HG02938 (cell line): Measurements from ENCODE around the gene YBX2.
A peak's percentile ranks its signal among the peaks of the same experiment; 100 is the strongest.

ENCODE experiments used
- ATAC-seq: cut with Tn5 transposase; IDR thresholded peaks from one replicate; pipeline ENCODE4 v1.9.1; 2021; ENCODE audit warnings: mild to moderate bottlenecking, moderate library complexity; ENCODE audit not compliant: unreplicated experiment

Gene YBX2

DNA sequence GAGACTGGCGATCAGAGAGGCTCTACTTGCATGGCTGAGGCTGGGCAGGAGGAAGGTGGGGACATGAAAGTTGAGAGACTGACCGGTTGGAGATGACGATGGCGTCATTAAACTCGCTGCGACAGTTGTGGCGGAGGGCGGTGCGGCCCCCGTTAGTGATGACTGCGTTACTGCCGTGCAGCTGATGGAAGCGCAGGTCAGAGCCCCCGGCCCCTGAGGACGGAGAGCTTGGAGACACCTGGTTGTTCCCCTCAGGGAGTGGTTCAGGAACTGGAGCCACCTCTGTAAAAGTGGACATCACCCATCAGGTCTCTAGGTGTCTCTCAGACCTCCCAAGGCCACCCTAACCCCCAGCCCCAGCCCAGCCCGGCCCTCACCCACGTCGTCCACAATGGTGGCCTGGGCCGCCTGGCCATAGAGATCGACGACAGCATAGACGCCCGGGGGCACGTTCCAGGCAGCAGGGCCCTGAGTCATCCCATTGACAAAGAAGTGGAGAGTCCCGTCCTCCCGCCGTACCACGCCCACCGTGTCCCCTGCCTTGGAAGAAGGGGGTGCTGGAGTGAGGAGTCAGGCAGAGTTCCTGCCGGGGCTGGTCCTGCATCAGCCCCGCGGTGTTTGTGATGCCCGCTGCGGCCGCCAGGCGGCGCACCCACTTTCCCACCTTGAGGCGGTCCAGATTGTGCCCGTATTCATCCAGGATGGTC, 29.4 kb upstream of the YBX2 start:
- no peak for ATAC-seq

DNA sequence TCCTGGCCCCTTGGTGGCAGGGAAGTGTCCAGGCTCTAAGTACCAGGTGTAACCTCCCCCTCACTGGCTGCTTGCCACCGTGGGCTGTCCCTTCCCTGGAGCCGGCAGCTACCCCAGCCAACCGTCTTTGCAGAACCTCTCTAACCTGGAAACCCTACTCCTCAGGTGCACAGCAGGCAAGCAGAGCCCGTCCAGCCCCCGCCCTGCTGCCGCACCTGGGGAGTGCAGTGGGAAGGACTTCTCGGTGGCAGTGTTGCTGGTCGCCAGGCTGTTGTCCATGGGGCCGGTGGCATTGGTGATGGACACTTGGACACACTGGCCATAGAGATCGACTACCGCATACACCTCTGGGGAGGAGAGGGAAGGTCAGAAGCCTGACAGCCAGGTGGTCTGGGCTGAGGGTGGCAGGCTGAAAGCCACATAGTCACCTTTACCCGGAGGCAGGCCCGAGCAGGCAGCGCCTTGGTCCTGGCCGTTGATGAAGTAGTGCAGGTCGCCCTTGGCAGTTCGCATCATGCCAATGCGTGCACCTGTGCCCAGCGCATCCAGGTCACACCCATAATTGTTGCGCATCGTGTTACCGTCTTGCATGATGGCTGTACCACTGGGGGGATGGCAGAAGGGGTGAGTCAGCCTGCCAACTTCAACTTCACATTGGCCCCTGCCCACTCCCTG, 28.2 kb upstream of the YBX2 start:
- ATAC-seq, result no peak

DNA sequence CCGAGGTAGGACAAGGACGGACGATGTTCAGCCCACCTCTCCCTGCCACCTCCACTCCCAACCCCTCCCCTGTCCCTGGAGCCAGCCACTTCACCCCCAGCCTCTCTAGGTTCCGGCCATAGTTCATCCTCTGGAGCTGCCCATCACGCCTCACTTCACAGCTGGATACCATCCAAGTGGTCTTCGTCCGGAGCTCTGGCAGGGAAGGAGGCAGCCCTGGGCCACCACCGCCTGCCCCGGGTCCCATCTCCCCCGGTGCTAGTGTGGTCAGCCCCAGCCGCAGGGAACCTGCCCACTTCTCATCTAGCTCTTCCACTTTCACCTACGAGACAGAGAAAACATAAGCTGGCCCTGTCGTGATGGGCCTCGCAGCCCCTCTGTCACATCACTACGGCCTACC, 27.0 kb upstream of the YBX2 start:
- ATAC-seq, result no peak

DNA sequence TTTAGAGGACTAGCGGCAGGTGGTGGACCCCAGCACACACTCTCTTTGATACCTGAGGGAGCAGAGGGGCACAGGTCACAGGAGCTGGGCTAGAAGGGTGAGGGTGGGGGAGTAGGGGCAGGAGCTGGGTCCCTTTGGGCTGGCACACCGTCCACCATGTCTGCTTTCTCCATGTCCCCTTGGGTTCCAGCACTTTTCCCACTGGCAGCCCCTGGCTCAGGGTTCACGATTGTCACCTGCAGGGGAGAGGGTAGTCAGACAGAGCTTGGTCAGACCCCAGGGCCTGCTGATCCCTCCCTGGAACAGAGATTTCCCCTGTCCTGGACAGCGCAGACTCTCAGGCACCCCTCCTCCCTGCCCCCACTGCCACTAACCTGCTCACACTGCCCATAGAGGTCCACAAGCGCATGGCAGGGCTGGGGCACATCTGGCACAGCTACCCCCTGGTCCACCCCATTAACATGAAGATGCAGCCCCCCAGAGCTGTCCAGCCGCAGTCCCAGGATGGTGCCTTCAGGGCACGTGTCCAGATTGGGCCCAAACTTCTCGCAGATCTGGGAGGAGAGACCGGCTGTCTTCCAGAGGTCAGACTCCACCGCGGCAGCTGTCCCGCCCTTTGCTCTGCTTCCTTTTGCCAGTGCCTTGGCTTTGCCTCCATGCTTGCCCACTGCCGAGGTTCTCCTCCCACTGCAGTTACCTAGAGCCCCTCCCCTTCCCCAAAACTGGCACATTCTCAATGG, 23.9 kb upstream of the YBX2 start:
- no peak for ATAC-seq

DNA sequence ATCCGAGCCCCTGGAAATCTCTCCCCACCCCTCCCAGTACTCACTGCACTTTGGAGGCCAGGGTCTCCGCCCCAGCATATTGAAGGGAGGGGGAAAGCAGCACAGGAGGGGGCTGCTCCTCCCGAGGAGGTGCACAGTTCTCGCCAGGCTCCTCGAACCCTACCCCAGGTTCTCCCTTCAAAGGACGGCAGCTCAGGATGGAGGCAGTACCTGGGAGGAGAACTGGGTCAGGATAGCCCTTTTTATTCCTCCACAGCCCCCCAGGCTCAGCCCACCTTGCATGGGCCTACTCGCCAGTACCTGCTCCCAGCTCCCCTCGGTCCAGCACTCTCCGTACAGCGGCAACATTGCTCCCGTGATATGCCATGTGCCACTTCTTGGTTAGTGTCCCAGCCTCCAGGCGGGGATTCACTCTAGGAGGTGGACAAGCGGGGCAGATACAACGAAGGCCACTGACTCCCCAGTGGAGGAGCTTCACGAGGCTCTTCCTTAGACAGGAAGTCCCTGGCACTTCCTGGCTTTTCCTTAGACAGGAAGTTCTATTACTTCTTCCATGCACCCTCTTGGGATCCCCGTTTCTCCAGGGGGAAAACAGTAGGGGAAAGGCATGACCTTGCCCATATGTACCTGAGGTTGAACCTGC, 22.8 kb upstream of the YBX2 start:
- no peak for ATAC-seq

DNA sequence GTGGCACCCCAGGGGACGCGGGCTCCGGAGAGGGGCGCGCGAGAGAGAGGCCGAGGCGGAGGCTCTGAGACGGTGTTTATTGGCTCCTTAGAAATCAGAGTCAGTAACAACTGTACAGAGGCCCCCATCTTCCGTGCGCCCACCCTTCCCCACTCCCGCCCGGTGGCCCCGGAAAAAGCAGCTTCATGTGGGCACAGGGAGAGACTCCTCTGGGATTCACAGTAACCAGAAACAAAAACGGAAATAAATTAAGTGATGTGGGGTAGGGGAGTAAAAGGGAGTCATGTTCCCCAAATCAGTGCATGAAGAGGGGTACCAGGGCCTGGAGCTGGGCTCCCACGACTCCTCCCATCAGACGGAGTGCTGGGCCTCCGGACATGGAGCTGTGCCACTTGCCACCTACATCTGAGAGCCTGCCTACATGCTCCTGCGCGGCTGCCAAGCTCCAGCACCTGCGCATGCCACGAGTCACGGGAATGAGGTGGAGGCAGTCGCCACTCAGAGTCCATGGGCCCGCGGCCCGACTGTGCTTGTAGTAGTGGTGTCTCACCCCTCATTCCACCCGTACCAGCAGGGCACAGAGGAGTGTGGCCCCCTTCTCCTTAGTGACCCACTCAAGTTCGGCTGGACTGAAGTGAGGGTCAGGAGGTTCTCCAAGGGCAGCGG, 21.3 kb upstream of the YBX2 start:
- ATAC-seq, result peak; percentile 7

DNA sequence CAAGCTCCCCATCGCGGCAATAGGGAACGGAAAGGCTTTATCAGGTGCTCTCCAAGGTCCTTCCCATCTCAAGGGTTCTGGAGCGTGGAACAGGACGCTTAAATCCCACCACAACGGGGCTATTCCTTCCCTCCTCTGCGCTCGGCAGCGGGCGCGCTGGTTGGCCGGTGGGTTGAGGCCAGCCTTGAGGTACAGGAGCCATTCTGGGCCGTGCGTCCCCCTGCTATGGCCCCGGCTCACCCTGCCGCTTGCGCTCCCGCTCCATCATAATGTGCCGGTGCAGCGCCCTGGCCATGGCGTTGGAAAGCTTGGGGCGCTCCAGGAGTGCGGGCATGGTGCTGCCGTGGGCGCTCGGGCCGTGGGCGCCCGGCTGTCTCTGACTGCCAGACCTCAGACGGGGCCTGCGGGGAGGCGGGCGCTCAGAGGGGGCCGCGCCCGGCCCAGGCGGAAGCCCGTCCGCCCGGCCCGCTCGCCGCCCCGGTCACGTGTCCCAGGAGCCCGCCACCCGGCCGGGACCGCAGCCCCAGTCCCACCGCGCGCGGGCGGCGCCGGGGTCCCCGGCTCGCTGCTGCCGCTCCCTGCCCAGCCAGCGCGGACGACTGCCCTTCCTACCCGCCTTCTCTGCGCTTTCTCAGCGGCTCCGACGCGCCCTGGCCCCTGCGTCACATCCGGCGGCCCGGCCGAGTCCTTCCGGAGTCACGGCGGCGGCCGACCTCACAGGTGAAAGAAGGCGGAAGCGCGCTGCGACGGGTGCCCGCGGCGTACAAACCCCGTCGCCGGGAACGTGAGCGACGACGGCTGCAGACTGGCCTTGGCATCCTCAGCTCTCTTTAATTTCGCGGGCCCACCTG, 20.5 kb upstream of the YBX2 start, which contains the start of gene GPS2:
Gene GPS2 (minus strand): TSS at position 642 of the 851 bp plus-strand sequence. CDS start 308 bp downstream, at position 334.
- ATAC-seq, result peak; percentile 60

DNA sequence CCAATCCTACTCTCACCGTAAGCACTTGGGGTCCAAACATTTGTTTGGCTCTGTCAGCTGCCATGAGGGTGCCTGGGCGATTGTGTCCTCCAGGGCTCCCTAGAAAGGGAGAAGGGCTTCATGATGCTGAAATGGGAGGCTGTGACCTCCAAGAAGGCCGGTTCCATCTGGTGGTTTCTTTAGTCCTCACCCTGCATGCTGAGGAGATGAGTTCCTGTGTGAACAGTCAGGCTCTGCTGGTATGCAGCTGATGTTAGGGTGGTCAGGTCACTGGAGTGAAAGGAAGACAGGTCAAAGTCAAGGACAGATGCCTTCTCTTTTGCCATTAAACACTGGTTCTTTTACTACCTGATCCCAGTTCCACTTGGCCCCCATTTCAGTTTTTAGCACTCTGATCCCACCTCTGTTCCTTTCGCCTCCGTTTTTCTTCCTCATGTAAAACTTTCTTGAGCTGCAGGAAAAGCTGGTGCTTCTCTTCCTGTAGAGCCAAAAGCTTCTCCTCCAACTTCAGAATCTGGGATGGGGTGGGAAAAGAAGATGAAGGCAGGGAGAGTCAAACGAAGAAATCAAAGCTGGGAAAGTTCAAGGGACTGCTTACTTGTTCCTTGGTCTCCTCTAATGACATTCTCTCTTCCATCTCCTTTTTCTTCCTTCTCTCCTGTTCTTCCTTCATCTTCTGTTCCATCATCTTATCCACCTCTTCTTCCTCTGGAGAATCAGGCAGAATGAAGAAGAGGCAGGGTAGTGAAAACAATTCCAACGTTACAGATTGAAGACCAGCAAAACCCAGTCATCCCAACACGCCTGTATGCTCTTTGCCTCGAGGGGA, 19.7 kb upstream of the YBX2 start:
- ATAC-seq, result no peak

DNA sequence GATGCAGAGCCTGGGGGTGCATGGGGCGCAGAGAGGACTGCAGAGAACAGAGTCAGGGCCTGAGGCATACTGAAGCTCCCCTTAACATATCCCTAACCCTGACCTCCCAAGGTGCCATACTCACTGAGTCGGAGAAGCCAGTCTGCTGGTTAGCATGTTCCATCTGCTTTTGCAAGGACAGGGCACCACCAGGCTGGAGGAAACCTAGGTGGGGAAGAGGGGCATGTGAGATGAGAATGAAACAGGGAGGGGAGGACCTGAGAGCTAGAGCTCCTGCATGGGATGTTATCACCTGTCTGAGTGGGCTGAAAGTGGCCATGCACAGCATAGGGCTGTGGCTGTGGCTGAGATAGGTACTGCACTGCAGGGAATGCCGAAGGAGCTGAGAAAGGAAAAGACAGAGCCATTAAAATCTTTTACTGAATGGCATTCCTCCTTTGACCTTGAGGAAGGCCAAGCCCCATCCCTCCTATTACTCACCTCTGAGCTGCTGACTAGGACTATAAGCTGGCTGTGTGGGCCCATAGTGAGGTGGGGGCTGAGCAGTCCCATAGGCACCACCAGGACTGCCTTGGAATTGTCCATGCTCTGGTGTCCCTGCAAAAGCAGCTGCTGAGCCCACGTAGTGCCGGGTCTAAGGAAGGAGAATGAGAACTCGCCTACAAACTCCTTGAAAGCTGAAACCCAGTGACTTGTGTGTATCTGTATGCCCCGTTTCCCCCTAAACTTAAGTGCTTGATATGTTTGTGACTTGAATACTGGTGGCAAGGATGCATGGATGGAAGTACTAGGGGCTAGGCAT, 18.9 kb upstream of the YBX2 start:
- no peak for ATAC-seq

DNA sequence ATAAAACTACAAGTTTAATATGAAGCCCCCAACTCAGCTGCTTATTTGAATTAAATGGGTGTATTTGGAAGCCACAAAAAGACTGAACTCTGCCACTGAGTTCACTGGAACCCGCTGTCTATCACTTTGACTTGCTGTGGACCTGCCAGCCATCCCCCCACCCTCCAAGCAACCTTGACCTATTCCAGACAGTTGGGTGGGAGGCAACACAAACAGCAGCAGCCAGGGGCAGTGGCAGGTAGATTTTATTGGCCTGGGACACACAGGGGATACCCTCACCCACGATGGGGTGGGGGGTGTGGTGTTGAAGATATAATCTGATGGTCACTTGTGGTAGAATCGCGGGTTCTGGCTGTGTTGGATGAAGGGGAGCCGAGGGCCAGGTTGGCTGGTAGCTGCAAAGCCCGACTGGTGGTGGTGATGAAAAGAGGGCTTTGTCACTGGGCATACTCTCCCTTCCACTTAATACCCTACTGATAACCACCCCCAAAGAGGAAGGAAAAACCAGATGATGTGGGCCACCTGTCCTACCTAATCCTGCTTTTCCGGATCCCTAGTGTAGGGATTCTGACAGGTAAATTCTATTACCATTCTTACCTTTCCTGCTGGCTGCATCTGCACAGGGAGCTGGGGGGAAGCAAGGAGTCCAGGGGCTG, 18.1 kb upstream of the YBX2 start:
- ATAC-seq, result no peak

DNA sequence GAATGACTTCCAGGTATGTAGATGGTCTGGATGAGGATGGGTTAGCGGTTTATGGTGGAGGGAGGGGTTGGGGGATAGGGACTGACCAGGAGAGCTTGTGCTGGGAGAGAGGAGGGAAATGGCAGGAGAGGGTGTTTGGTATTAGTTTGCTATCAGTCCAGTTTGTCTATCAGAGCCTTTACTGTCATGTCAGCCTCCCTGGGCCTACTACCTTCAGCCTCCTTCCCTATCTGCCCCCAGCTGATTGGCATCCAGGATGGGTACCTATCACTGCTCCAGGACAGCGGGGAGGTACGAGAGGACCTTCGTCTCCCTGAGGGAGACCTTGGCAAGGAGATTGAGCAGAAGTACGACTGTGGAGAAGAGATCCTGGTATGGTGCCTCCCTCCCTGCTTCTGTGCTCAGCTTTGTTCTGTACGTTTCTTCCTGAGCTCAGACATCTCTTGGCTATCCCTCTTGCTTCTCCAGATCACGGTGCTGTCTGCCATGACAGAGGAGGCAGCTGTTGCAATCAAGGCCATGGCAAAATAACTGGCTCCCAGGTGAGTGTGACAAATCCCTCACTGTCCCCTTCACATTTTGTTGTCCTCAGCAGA, 16.8 kb upstream of the YBX2 start:
- ATAC-seq, result no peak

DNA sequence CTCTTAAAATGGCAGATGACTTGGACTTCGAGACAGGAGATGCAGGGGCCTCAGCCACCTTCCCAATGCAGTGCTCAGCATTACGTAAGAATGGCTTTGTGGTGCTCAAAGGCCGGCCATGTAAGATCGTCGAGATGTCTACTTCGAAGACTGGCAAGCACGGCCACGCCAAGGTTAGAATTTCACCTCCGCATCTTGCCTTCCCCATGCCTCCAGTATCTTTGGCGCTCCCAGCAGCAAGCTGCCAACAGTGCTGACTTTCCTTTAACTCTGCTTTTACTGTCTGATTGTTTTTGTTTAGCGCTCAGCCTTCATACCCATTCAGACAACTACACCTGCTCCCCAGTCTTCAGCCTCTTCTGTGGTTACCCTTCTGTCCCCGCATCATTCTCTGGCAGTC, 15.2 kb upstream of the YBX2 start:
- no peak for ATAC-seq

DNA sequence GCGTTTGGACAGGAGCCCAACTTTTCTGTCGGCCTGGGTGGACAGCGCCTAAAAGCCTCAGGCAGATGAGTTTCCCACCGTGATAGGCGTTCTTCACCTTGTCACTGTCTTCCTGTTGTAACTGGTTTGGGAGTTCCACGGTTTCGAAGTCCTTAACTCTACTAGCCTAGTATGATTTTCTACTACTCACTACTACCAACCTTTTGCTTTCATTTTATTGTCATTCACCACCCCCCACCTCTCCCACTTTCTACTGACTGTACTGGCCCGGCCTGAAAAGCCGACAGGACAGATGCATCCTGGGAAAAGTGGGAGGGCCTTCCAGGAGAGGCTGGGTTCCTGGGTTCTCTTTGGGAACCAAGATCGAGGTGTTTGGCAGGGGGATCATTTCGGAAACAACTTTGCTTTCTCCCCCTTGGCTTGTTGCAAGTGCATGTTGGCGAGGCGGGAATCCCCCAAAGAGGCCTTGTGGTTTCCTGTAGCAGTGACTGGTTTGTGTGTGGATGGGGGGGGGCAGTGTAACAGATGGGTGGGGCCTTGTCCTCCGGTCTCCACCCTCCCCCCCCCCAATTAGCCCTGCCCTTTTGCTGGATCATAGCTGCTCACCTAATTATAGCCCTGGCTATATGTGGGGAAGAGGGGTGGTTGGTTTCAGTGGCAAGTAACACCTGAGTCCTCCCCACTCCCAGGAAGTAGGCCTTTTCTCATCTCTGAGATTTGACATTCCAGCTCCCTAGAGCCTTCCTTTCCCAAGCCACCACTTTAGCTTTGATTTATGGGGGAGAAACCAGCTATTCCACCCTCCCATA, 14.4 kb upstream of the YBX2 start:
- ATAC-seq, result no peak

DNA sequence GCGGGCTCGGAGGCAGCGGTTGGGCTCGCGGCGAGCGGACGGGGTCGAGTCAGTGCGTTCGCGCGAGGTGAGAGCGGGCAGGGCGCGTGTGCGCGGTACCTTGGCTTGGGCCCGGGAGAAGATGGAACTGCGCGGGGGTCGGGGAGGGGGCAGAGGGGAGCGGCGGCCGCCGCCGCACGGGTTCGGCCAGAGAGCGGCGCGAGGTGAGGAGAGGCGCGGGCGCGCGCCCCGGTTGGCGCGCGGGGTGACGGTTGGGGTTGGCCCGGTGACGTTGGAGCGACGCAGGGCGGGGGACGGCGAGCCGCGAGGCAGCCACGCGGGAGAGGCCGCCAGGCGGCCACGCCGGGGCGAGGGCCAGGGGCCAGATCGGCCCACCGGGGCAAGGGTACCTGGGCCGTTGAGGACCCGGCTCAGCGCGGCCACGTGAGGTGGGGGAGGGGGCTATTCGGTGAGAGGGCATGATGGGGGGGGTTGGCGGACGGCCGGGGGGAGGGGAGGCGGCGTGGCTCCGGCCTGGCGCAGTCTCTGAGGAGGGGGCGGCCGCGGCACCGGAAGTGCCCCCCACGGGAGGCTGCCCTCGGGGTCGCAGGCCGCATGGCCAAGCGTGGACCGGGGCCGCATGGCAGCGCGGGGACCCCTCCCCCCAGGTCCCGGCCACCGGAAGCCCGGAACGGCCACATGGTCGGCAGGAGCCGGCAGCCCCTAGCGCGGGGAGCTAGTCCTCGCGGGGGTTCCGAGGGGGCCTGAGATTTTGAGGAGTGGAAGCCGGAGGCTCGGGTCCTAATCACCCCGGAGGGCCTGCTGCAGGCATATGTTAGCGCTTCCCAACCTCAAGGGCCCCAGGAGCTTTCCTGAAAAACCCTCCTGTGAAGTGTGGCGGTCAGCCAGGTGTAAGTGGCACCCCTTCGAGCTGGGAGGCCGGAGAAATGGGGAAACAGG, 13.5 kb upstream of the YBX2 start:
- ATAC-seq, result peak; percentile 14

DNA sequence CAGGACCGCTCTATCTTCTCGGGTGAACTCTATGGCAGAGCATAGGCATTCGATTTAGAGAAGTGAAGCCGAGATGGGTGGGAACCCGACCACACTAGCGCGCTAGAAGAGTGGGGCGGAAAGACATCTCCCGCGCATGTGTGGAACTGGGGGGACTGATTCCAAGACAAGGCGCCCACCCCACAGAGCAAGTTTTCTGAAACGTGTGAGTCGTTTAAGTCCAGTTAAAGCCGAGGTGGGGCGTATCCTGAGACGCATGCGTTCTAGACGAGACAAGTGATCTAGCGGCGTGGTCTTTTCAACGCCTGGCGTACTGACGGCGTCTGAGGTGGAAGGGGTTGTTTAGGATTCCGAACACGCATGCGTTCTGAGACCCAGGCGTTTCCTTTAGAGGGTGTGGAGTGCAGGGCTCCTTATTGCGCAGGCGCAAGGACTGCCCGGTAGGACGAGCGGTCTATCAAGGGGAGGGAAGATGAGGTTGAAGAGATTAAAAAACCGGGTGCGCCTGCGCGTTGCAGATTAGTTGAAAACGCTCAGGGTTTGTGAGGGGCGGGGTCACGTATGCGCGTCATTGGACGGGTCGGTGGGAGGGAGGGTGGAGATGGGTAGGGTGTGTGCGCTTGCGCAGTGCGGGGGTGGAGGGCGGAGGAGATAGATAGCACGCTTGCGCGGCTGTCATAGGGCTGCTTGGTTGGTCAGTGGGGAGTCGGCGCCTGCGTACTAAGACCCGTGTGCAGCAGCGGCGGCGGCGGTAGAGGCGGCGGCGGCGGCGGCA, 12.7 kb upstream of the YBX2 start, which contains the start of gene EIF5A:
Gene EIF5A (plus strand): TSS at position 718 of the 775 bp plus-strand sequence. CDS start 2,008 bp downstream, outside the sequence.
- peak; percentile 55 for ATAC-seq
